ENCODE data around the gene ALMS1.

GRCh38 chr2:73564986-73565385 is 179.3 kb downstream of the ALMS1 start:
- no peak for TF ChIP-seq CTCF (IDR thresholded peaks at IDR 0.05)
- TF ChIP-seq POLR2A (IDR thresholded peaks at IDR 0.05): no peak
